H1 (cell line): Measurements from ENCODE around the gene RCE1. TPM values are rescaled to one million over a fixed set of nuclear protein-coding genes. Genes with fewer than 3 reads are reported as not detected.

ENCODE experiments used
- CTCF ChIA-PET: fragments of 300-600 bp; sonication (Branson Sonifier 250); formaldehyde crosslinking; loops from one replicate; lab custom pipeline; 2021; ENCODE audit not compliant: partially characterized antibody; lab: Charles Lee
- POLR2A ChIA-PET: fragments of 300-600 bp; sonication (Branson Sonifier 250); formaldehyde crosslinking; loops from one replicate; lab custom pipeline; 2021; ENCODE audit warnings: inconsistent platforms; ENCODE audit not compliant: partially characterized antibody; lab: Charles Lee
- DNase-seq, 2 experiments: peaks; one replicate each; pipeline versions ENCODE4 v3.0.0 to v3.0.0-alpha.2; 2010 to 2022; ENCODE audit warnings: low spot score in 2 of 2, low read depth in 1 of 2, mixed read lengths in 1 of 2
- FAIRE-seq: peaks from 2 replicates; lab custom pipeline; 2011; peaks lifted over from hg19 to GRCh38; lab: Jason Lieb, UNC
- H2AFZ ChIP-seq: 2 replicates; pipeline ENCODE4 v1.8.1; 2012; ENCODE audit warnings: low read length, inconsistent platforms
- H2AK5ac ChIP-seq: 2 replicates; pipeline ENCODE4 v1.6.1; 2013; ENCODE audit warnings: low read depth, low read length
- H2BK120ac ChIP-seq: replicated peaks from 2 replicates; pipeline ENCODE3; 2013; ENCODE audit warnings: low read depth, low read length, inconsistent platforms
- H2BK12ac ChIP-seq: 2 replicates; pipeline ENCODE4 v1.6.1; 2013; ENCODE audit warnings: low read depth, low read length
- H2BK15ac ChIP-seq: 2 replicates; pipeline ENCODE4 v1.6.1; 2013; ENCODE audit warnings: low read length
- H2BK20ac ChIP-seq: 2 replicates; pipeline ENCODE4 v1.6.1; 2013; ENCODE audit warnings: low read length
- H2BK5ac ChIP-seq: 2 replicates; pipeline ENCODE4 v1.6.1; 2013; ENCODE audit warnings: low read depth, low read length
- H3K14ac ChIP-seq: 2 replicates; pipeline ENCODE4 v1.6.1; 2013; ENCODE audit warnings: inconsistent platforms; ENCODE audit not compliant: insufficient read length
- H3K18ac ChIP-seq: 2 replicates; pipeline ENCODE4 v1.6.1; 2013; ENCODE audit warnings: low read length; ENCODE audit errors: extremely low read depth
- H3K23ac ChIP-seq: 2 replicates; pipeline ENCODE4 v1.6.1; 2013; ENCODE audit warnings: inconsistent platforms; ENCODE audit not compliant: insufficient read length
- H3K23me2 ChIP-seq: 2 replicates; pipeline ENCODE4 v1.6.1; 2013; ENCODE audit warnings: low read depth, low read length
- H3K27ac ChIP-seq: 2 replicates; pipeline ENCODE4 v1.6.1; 2011; ENCODE audit warnings: low read depth, low read length, inconsistent platforms
- H3K27me3 ChIP-seq, 4 experiments: replicated peaks in 1 of 4; 1 replicate in 1 of 4; 2 replicates in 3 of 4; pipeline versions ENCODE4 v1.6.1 to v1.8.1; 2011 to 2013; ENCODE audit warnings: low read length in 3 of 4, mild to moderate bottlenecking in 3 of 4, inconsistent platforms in 2 of 4, mixed read lengths in 2 of 4, moderate library complexity in 1 of 4; ENCODE audit not compliant: control insufficient read depth in 3 of 4, insufficient read depth in 3 of 4; ENCODE audit errors: extremely low read depth in 1 of 4
- H3K36me3 ChIP-seq, 4 experiments: 2 replicates each; pipeline versions ENCODE4 v1.6.1 to v1.8.1; 2011 to 2013; ENCODE audit warnings: mild to moderate bottlenecking in 4 of 4, low read length in 3 of 4, moderate library complexity in 2 of 4, control low read depth in 1 of 4, inconsistent platforms in 1 of 4; ENCODE audit not compliant: insufficient read depth in 4 of 4, control insufficient read depth in 2 of 4
- H3K4ac ChIP-seq: replicated peaks from 2 replicates; pipeline ENCODE3; 2013; ENCODE audit warnings: low read length, low read depth, mixed read lengths, inconsistent platforms; ENCODE audit not compliant: insufficient read length
- H3K4me1 ChIP-seq, 4 experiments: replicated peaks in 1 of 4; 1 replicate in 1 of 4; 2 replicates in 3 of 4; pipeline versions ENCODE4 v1.6.1 to v1.8.1; 2011 to 2013; ENCODE audit warnings: low read length in 3 of 4, inconsistent platforms in 2 of 4, mixed read lengths in 1 of 4; ENCODE audit not compliant: insufficient read depth in 4 of 4, control insufficient read depth in 3 of 4
- H3K4me2 ChIP-seq, 2 experiments: 2 replicates each; pipeline versions ENCODE4 v1.6.1 to v1.8.1; 2011 to 2013; ENCODE audit warnings: low read depth in 2 of 2, low read length in 2 of 2, control low read depth in 1 of 2, inconsistent platforms in 1 of 2, mild to moderate bottlenecking in 1 of 2; ENCODE audit not compliant: insufficient read depth in 1 of 2
- H3K4me3 ChIP-seq, 4 experiments: fragments of 200-600, 300-600 bp in 1 of 4; sonication (generic), shearing (Covaris generic), sonication (Bioruptor Twin) in 1 of 4; 2 replicates each; pipeline versions ENCODE4 v1.5.1 to v1.8.1; 2011 to 2016; ENCODE audit warnings: low read length in 4 of 4, low read depth in 3 of 4, control low read depth in 2 of 4, inconsistent platforms in 2 of 4, mild to moderate bottlenecking in 2 of 4, mixed read lengths in 1 of 4, moderate library complexity in 1 of 4; ENCODE audit not compliant: insufficient read depth in 2 of 4; ENCODE audit errors: extremely low read depth in 1 of 4
- H3K56ac ChIP-seq: replicated peaks from 2 replicates; pipeline ENCODE3; 2013; ENCODE audit warnings: low read depth, mild to moderate bottlenecking, mixed read lengths, low read length, inconsistent platforms; ENCODE audit not compliant: insufficient read length
- H3K79me1 ChIP-seq: 2 replicates; pipeline ENCODE4 v1.6.1; 2013; ENCODE audit warnings: low read depth, low read length, control low read depth
- H3K79me2 ChIP-seq, 2 experiments: 2 replicates each; pipeline versions ENCODE4 v1.6.1 to v1.8.1; 2012 to 2013; ENCODE audit warnings: low read length in 2 of 2, mild to moderate bottlenecking in 2 of 2, inconsistent platforms in 1 of 2; ENCODE audit not compliant: insufficient read depth in 2 of 2, control insufficient read depth in 1 of 2
- H3K9ac ChIP-seq, 4 experiments: replicated peaks in 1 of 4; 1 replicate in 1 of 4; 2 replicates in 3 of 4; pipeline versions ENCODE4 v1.6.1 to v1.8.1; 2011 to 2013; ENCODE audit warnings: low read depth in 3 of 4, low read length in 3 of 4, control low read depth in 2 of 4, mild to moderate bottlenecking in 2 of 4, moderate library complexity in 2 of 4, inconsistent platforms in 1 of 4; ENCODE audit errors: extremely low read depth in 1 of 4
- H3K9me3 ChIP-seq, 2 experiments: 2 replicates each; pipeline versions ENCODE4 v1.6.1 to v1.8.1; 2012 to 2013; ENCODE audit warnings: mild to moderate bottlenecking in 2 of 2, moderate library complexity in 2 of 2, control low read depth in 1 of 2, inconsistent platforms in 1 of 2, low read depth in 1 of 2, low read length in 1 of 2, mixed read lengths in 1 of 2; ENCODE audit not compliant: insufficient read depth in 2 of 2
- H4K20me1 ChIP-seq, 2 experiments: replicated peaks in 1 of 2; 2 replicates each; pipeline versions ENCODE3 to v1.8.1; 2011 to 2013; ENCODE audit warnings: inconsistent platforms in 2 of 2, low read length in 2 of 2, mild to moderate bottlenecking in 1 of 2; ENCODE audit not compliant: insufficient read depth in 2 of 2, control insufficient read depth in 1 of 2
- H4K5ac ChIP-seq: 2 replicates; pipeline ENCODE4 v1.6.1; 2013; ENCODE audit warnings: low read length, low read depth, mixed read lengths, inconsistent platforms; ENCODE audit not compliant: insufficient read length
- H4K8ac ChIP-seq: 2 replicates; pipeline ENCODE4 v1.8.0; 2013; ENCODE audit warnings: mild to moderate bottlenecking, moderate library complexity, low read length, inconsistent platforms; ENCODE audit not compliant: insufficient read depth; ENCODE audit errors: extremely low read depth
- H4K91ac ChIP-seq: replicated peaks from 2 replicates; pipeline ENCODE3; 2013; ENCODE audit warnings: low read length, mixed read lengths, inconsistent platforms; ENCODE audit not compliant: insufficient read length
- WGBS, 2 experiments: shearing (Covaris generic) in 1 of 2; methylation state at CpG; one replicate each; pipeline versions ENCODE4 v1.1.6 to v1.1.7; 2013 to 2015; ENCODE audit warnings: low lambda C conversion rate in 2 of 2, mixed read lengths in 2 of 2, inconsistent platforms in 1 of 2, low coverage in 1 of 2, missing lambda C conversion rate in 1 of 2; ENCODE audit not compliant: insufficient replicate concordance in 2 of 2, insufficient coverage in 1 of 2, insufficient read length in 1 of 2; ENCODE audit errors: extremely low coverage in 1 of 2, missing lambda C conversion rate in 1 of 2; 5-methylcytosine and 5-hydroxymethylcytosine counted together
- polyA plus RNA-seq, 7 experiments: library from polyadenylated mRNA; depleted of rRNA in 3 of 7; stranded (reverse) in 5 of 7; unstranded in 2 of 7; fragments of >200 nt in 5 of 7; fragments of 200-250 nt in 2 of 7; gene quantifications; 1 replicate in 5 of 7; 2 replicates in 1 of 7; 4 replicates in 1 of 7; pipeline versions ENCODE4 v1.2.1 to v1.2.3, GENCODE V29; 2011 to 2013; ENCODE audit warnings: missing spikeins in 2 of 7, mixed read lengths in 2 of 7
- total RNA-seq: library from RNA; stranded (reverse); fragmentation: NEBNext Ultra II Directional; extraction: Animal tissue kit (Norgen Biotek cat#: 25700); gene quantifications from 2 replicates; pipeline ENCODE4 v1.2.1, GENCODE V29; 2021
- TF ChIP-seq, protein P1 (sequence below): IDR thresholded peaks from 2 replicates; pipeline ENCODE4 v1.6.1; 2012; ENCODE audit warnings: low read length, inconsistent platforms

Gene RCE1
- total and polyA plus RNA-seq, 2 of the 8 experiments (the other 6 are each of a cell fraction or from before 2014, with no cell fraction given): 35.8 to 84.8 TPM

DNA sequence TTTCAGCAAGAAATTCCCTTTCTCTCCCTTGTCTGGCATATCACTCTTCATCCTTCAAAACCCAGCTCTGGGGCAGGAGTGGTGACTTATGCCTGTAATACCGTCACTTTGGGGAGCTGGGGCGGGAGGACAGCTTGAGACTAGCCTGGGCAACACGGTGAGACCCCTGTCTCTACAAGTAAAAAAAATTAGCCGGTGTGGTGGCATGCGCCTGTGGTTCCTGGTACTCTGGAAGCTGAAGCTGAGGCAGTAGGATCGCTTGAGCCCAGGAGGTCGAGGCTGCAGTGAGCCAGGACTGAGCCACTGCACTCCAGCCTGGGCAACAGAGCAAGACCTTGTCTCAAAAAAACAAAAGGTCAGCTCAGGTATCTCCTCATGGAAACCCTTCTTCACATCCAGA is 1.4 kb upstream of the RCE1 start:
- Histone ChIP-seq H3K56ac (no peak overlapping the region), H3K27ac (no peak overlapping the region), H4K20me1 (peaks cover 4 to 13% of the 10 kb centered on the region in 2 experiments), H3K23me2 (peaks cover 9% of the 10 kb centered on the region), H2BK5ac (no peak overlapping the region), H3K9me3 (no peaks in the 10 kb centered on the region), H2BK20ac (no peak overlapping the region), H2AFZ (no peak overlapping the region), H3K79me2 (peaks cover 0 to 26% of the 10 kb centered on the region in 2 experiments; a peak in 3 of 4 replicates), H3K4me2 (peak overlapping the region; percentile 75 to 93), H4K91ac (no peak overlapping the region), H4K5ac (no peak overlapping the region), H3K18ac (no peak overlapping the region), H3K23ac (no peak overlapping the region), H3K79me1 (peaks cover 18% of the 10 kb centered on the region), H4K8ac (no peak overlapping the region; the same call in 1 of the 2 replicates), H3K27me3 (no peaks in the 10 kb centered on the region), H2BK12ac (no peak overlapping the region), H2BK15ac (no peak overlapping the region), H3K36me3 (peaks cover 8 to 33% (median 14%) of the 10 kb centered on the region in 4 experiments), H3K4me3 (peak overlapping the region; percentile 79 to 92 (median 90); a peak in 5 of 8 replicates), H3K4ac (no peak overlapping the region), H3K14ac (no peak overlapping the region), H3K4me1 (peaks cover 0 to 11% (median 3%) of the 10 kb centered on the region in 4 experiments; a peak in 4 of 7 replicates), H3K9ac (peak overlapping the region in 2 of 4 experiments; percentile 71 to 94; a peak in 2 of 7 replicates), H2AK5ac (no peak overlapping the region), H2BK120ac (no peak overlapping the region)
- CTCF ChIA-PET: interaction anchor here (0.8 to 7.1 kb wide), 12 partner anchors 8 to 351 kb away, joined by 3 to 57 read pairs (median 8); partner anchors contain the start of gene C11orf86
- no peak for FAIRE-seq
- TF ChIP-seq, protein P1, sequence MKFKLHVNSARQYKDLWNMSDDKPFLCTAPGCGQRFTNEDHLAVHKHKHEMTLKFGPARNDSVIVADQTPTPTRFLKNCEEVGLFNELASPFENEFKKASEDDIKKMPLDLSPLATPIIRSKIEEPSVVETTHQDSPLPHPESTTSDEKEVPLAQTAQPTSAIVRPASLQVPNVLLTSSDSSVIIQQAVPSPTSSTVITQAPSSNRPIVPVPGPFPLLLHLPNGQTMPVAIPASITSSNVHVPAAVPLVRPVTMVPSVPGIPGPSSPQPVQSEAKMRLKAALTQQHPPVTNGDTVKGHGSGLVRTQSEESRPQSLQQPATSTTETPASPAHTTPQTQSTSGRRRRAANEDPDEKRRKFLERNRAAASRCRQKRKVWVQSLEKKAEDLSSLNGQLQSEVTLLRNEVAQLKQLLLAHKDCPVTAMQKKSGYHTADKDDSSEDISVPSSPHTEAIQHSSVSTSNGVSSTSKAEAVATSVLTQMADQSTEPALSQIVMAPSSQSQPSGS: no peak
- no peak for DNase-seq
- 91% methylated on average over 7 of the region's 7 CpGs; no CpG with 5 or more reads in 1 of the 2 experiments for WGBS, 2 experiments
- POLR2A ChIA-PET: interaction anchor here (0.9 to 4.2 kb wide), 7 partner anchors 8 to 225 kb away, joined by 3 to 53 read pairs (median 3); partner anchors contain the start of gene SPTBN2
